HepG2 (cell line): ENCODE measurements around the gene STEAP2. TPM values are rescaled to one million over a fixed set of nuclear protein-coding genes. Genes with fewer than 3 reads are reported as not detected.

Experiments
- HMGA1 ChIP-seq: sonication (generic); formaldehyde crosslinking; conservative IDR thresholded peaks from 2 replicates; pipeline ENCODE4 v1.4.0; 2020; ENCODE audit warnings: missing genetic modification reagents
- LCORL ChIP-seq, 2 experiments: fragments of 450-650 bp in 1 of 2; sonication (generic) in 1 of 2; formaldehyde crosslinking in 1 of 2; IDR thresholded peaks; 2 replicates each; pipeline versions ENCODE4 v1.5.0 to v1.6.1; 2017 to 2020; ENCODE audit warnings: antibody characterized with exemption in 1 of 2, missing genetic modification reagents in 1 of 2
- MYC ChIP-seq: sonication (generic); formaldehyde crosslinking; IDR thresholded peaks from 2 replicates; pipeline ENCODE4 v1.9.0; 2021; ENCODE audit warnings: missing genetic modification reagents, borderline replicate concordance
- NR1H2 ChIP-seq: sonication (generic); formaldehyde crosslinking; IDR thresholded peaks from 2 replicates; pipeline ENCODE4 v1.8.1; 2022; ENCODE audit warnings: low read depth, missing genetic modification reagents, borderline replicate concordance
- SOX6 ChIP-seq, 2 experiments: fragments of 450-650 bp in 1 of 2; sonication (generic) in 1 of 2; formaldehyde crosslinking in 1 of 2; IDR thresholded peaks; 2 replicates each; pipeline versions ENCODE4 v1.4.0 to v1.6.1; 2017 to 2020; ENCODE audit warnings: antibody characterized with exemption in 1 of 2, mild to moderate bottlenecking in 1 of 2, missing genetic modification reagents in 1 of 2
- TAF1 ChIP-seq: sonication (generic); formaldehyde crosslinking; IDR thresholded peaks from 2 replicates; pipeline ENCODE4 v1.4.0; 2020; ENCODE audit warnings: missing genetic modification reagents
- TMF1 ChIP-seq: sonication (generic); formaldehyde crosslinking; IDR thresholded peaks from 2 replicates; pipeline ENCODE4 v1.8.1; 2022; ENCODE audit warnings: low read depth, missing genetic modification reagents
- ZNF142 ChIP-seq: sonication (generic); formaldehyde crosslinking; IDR thresholded peaks from 2 replicates; pipeline ENCODE4 v1.4.0; 2020; ENCODE audit warnings: missing genetic modification reagents
- ZNF230 ChIP-seq: sonication (generic); formaldehyde crosslinking; IDR thresholded peaks from 2 replicates; pipeline ENCODE4 v1.4.0; 2020; ENCODE audit warnings: mild to moderate bottlenecking, missing genetic modification reagents
- ZNF274 ChIP-seq: sonication (generic); formaldehyde crosslinking; IDR thresholded peaks from 2 replicates; pipeline ENCODE4 v1.5.1; 2020; ENCODE audit warnings: mild to moderate bottlenecking, missing genetic modification reagents
- ZNF446 ChIP-seq: sonication (generic); formaldehyde crosslinking; IDR thresholded peaks from 2 replicates; pipeline ENCODE4 v1.5.0; 2020; ENCODE audit warnings: mild to moderate bottlenecking, missing genetic modification reagents
- ZNF574 ChIP-seq: sonication (generic); formaldehyde crosslinking; IDR thresholded peaks from 2 replicates; pipeline ENCODE4 v1.4.0; 2020; ENCODE audit warnings: missing genetic modification reagents
- ZNF747 ChIP-seq: sonication (generic); formaldehyde crosslinking; IDR thresholded peaks from 2 replicates; pipeline ENCODE4 v1.8.1; 2023; ENCODE audit warnings: missing genetic modification reagents, mild to moderate bottlenecking, borderline replicate concordance
- ZNF841 ChIP-seq: sonication (generic); formaldehyde crosslinking; IDR thresholded peaks from 2 replicates; pipeline ENCODE4 v1.8.1; 2023; ENCODE audit warnings: missing genetic modification reagents, borderline replicate concordance
- polyA plus RNA-seq, 8 experiments: library from polyadenylated mRNA; depleted of rRNA in 3 of 8; stranded (reverse) in 7 of 8; unstranded in 1 of 8; fragments of >200 nt; fragmentation: Illumina TruSeq in 4 of 8; extraction: Trizol in 4 of 8; gene quantifications; 2 replicates each; pipeline versions ENCODE4 v1.2.1 to v1.2.3, GENCODE V29; 2011 to 2016; ENCODE audit warnings: low read depth in 4 of 8, missing spikeins in 1 of 8, mixed read lengths in 1 of 8; ENCODE audit not compliant: insufficient read depth in 1 of 8
- total RNA-seq, 5 experiments: library from RNA; depleted of rRNA; stranded (reverse); fragments of >200 nt; fragmentation: Illumina TruSeq; extraction: Trizol; gene quantifications; 2 replicates each; pipeline ENCODE4 v1.2.3, GENCODE V29; 2016; ENCODE audit warnings: low read depth in 1 of 5
- TF ChIP-seq, protein P1 (sequence below): sonication (generic); formaldehyde crosslinking; IDR thresholded peaks from 2 replicates; pipeline ENCODE4 v1.5.0; 2020; ENCODE audit warnings: missing genetic modification reagents, mild to moderate bottlenecking, borderline replicate concordance

The STEAP2 gene
- total and polyA plus RNA-seq, 2 of the 13 experiments (the other 11 are each of a cell fraction or from before 2014, with no cell fraction given), result 4.3 to 4.4 TPM

- TF ChIP-seq MYC, result peak; percentile 72; the same call in 1 of the 2 replicates
- TF ChIP-seq ZNF747, result 0 out of 2 replicates have a peak, but pooled peaks have one; percentile 22
- no peak for TF ChIP-seq SOX6 (IDR thresholded peaks at IDR 0.05)
- TF ChIP-seq SOX6 (CRISPR knock-in tag; IDR thresholded peaks at IDR 0.05), result peak; percentile 81
- TF ChIP-seq LCORL (IDR thresholded peaks at IDR 0.05), result 0 out of 2 replicates have a peak, but pooled peaks have one; percentile 21
- TF ChIP-seq LCORL (CRISPR knock-in tag; IDR thresholded peaks at IDR 0.05), result peak; percentile 76
- no peak for TF ChIP-seq ZNF446
- TF ChIP-seq TAF1 (CRISPR knock-in tag), result peak; percentile 46; the same call in 1 of the 2 replicates
- no peak for TF ChIP-seq HMGA1 (CRISPR knock-in tag)
- TF ChIP-seq ZNF230, result peak; percentile 81; the same call in 1 of the 2 replicates
- TF ChIP-seq ZNF274 (CRISPR knock-in tag), result peak; percentile 66; the same call in 1 of the 2 replicates
- peak; percentile 76 for TF ChIP-seq ZNF574 (CRISPR knock-in tag)
- no peak for TF ChIP-seq TMF1 (CRISPR knock-in tag)
- TF ChIP-seq, protein P1, sequence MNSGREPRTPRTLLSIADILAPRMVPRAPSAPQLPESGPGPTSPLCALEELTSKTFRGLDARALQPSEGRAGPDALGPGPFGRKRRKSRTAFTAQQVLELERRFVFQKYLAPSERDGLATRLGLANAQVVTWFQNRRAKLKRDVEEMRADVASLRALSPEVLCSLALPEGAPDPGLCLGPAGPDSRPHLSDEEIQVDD (CRISPR knock-in tag), result no peak
- no peak for TF ChIP-seq ZNF841 (CRISPR knock-in tag)
- no peak for TF ChIP-seq NR1H2 (CRISPR knock-in tag)
- TF ChIP-seq ZNF142 (CRISPR knock-in tag), result 0 out of 2 replicates have a peak, but pooled peaks have one; percentile 29
Measured at GRCh38 chr7:90244909-90245851, 33.6 kb downstream of the STEAP2 start, which contains the start of gene CFAP69 (continued).
